BLaER1 treated with 17β-estradiol and CSF1 and Interleukin-3, amounts not matched to agents 10 nM and 100 nM (cell line): ENCODE data around the gene WDR82.
"Not testable (repeated sequence)": the region's sequence is repeated elsewhere in the genome, so short reads cannot be mapped to it uniquely, and the experiment has no call there.

Experiments used
- H3K27ac ChIP-seq, 11 experiments: shearing (Covaris generic); formaldehyde crosslinking; 2 replicates each; pipeline ENCODE4 v1.8.1; 2022
- H3K27me3 ChIP-seq, 11 experiments: shearing (Covaris generic); formaldehyde crosslinking; 2 replicates each; pipeline ENCODE4 v1.8.1; 2022
- H3K36me3 ChIP-seq, 11 experiments: shearing (Covaris generic); formaldehyde crosslinking; 2 replicates each; pipeline ENCODE4 v1.8.1; 2022
- H3K4me1 ChIP-seq, 10 experiments: shearing (Covaris generic); formaldehyde crosslinking; 2 replicates each; pipeline ENCODE4 v1.8.1; 2022
- H3K4me2 ChIP-seq, 11 experiments: shearing (Covaris generic); formaldehyde crosslinking; 2 replicates each; pipeline ENCODE4 v1.8.1; 2022
- H3K4me3 ChIP-seq, 10 experiments: shearing (Covaris generic); formaldehyde crosslinking; 2 replicates each; pipeline ENCODE4 v1.8.1; 2022
- H3K9ac ChIP-seq, 11 experiments: shearing (Covaris generic); formaldehyde crosslinking; 2 replicates each; pipeline ENCODE4 v1.8.1; 2022
- H3K9me3 ChIP-seq, 11 experiments: shearing (Covaris generic); formaldehyde crosslinking; replicated peaks in 1 of 11; 2 replicates each; pipeline ENCODE4 v1.8.1; 2022
- H4K20me1 ChIP-seq, 11 experiments: shearing (Covaris generic); formaldehyde crosslinking; 2 replicates each; pipeline ENCODE4 v1.8.1; 2022
- Cebpa-rat ChIP-seq, 11 experiments: shearing (Covaris generic); IDR thresholded peaks; 2 replicates each; pipeline ENCODE4 v1.8.1; 2022

WDR82 gene

GRCh38 chr3:52288674-52289073 is 10.2 kb upstream of the WDR82 start:
- Histone ChIP-seq H4K20me1 (peaks cover 0 to 38% (median 19%) of the 10 kb centered on the region in 11 experiments; a peak in 12 of 22 replicates), H3K4me1 (peaks cover 36 to 61% (median 48%) of the 10 kb centered on the region in 10 experiments), H3K4me2 (peak overlapping the region; percentile 82 to 96 (median 92)), H3K27ac (peak overlapping the region; percentile 94 to 100 (median 97); a peak in 20 of 22 replicates), H3K27me3 (no peaks in the 10 kb centered on the region), H3K4me3 (peak overlapping the region; percentile 65 to 86 (median 72)), H3K36me3 (peaks cover 18 to 39% (median 32%) of the 10 kb centered on the region in 11 experiments), H3K9ac (peak overlapping the region; percentile 91 to 99 (median 94)), H3K9me3 (no peaks in the 10 kb centered on the region)
- TF ChIP-seq Cebpa-rat (IDR thresholded peaks at IDR 0.05), result no peak

DNA sequence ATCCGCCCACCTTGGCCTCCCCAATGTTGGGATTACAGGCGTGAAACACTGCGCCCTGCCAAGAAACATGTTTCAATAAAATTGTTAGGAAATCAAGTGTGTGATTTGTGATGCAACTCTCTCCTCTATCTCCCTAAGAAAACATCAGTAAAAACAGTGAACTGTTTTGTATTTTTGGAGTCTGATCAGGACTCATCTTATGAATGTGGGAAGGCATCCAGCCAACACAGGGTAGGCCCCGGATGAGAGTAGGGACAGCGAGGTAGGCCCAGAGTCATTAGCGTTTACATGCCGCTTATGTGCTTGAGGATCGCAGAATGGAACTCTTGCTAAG is 8.3 kb upstream of the WDR82 start:
- Histone ChIP-seq H3K9ac (peak overlapping the region; percentile 91 to 99 (median 94)), H3K4me3 (peak overlapping the region; percentile 65 to 86 (median 72)), H3K27me3 (no peaks in the 10 kb centered on the region), H3K4me1 (peaks cover 46 to 66% (median 57%) of the 10 kb centered on the region in 10 experiments), H4K20me1 (peaks cover 0 to 20% (median 13%) of the 10 kb centered on the region in 11 experiments; a peak in 10 of 22 replicates), H3K27ac (peak overlapping the region; percentile 94 to 100 (median 97); a peak in 21 of 22 replicates), H3K4me2 (peak overlapping the region; percentile 82 to 95 (median 90)), H3K9me3 (no peaks in the 10 kb centered on the region), H3K36me3 (peaks cover 3 to 20% (median 12%) of the 10 kb centered on the region in 11 experiments; a peak in 21 of 22 replicates)
- no peak for TF ChIP-seq Cebpa-rat (IDR thresholded peaks at IDR 0.05)

DNA sequence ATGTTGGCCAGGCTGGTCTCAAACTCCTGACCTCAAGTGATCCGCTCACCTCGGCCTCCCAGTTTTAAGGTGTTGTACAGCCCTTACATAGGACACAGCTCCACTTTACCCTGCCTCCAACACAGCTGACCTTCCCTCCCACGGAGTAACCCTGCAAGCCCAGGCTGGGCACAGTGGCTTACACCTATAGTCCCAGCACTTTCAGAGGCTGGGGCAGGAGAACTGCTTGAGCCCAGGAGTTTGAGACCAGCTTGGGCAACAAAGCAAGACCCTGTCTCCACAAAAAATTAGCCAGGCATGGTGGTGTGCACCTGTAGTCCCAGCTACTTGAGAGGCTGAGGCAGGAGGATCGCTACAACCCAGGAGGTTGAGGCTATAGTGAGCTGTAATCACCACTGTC is 5.6 kb upstream of the WDR82 start:
- H3K4me3 ChIP-seq, H3K36me3 ChIP-seq, H3K9ac ChIP-seq, H4K20me1 ChIP-seq, H3K27me3 ChIP-seq, H3K9me3 ChIP-seq, H3K4me2 ChIP-seq, H3K27ac ChIP-seq: not testable (repeated sequence)
- peaks cover 43 to 52% (median 50%) of the 10 kb centered on the region in 10 experiments for H3K4me1 ChIP-seq

GRCh38 chr3:52283306-52283705 is 4.9 kb upstream of the WDR82 start:
- H3K9me3 ChIP-seq, result no peaks in the 10 kb centered on the region
- H3K4me1 ChIP-seq, result peaks cover 37 to 47% (median 45%) of the 10 kb centered on the region in 10 experiments
- no peaks in the 10 kb centered on the region for H4K20me1 ChIP-seq
- no peak for TF ChIP-seq Cebpa-rat (IDR thresholded peaks at IDR 0.05)
- no peak overlapping the region; a peak in 1 of 22 replicates for H3K9ac ChIP-seq
- no peak overlapping the region for H3K4me2 ChIP-seq
- no peak overlapping the region for H3K4me3 ChIP-seq
- H3K36me3 ChIP-seq, result peaks cover 0 to 8% (median 0%) of the 10 kb centered on the region in 11 experiments; a peak in 2 of 22 replicates
- no peaks in the 10 kb centered on the region for H3K27me3 ChIP-seq
- H3K27ac ChIP-seq, result peak overlapping the region in 1 of 11 experiments; percentile 20; a peak in 1 of 22 replicates

GRCh38 chr3:52281981-52282801 is 3.7 kb upstream of the WDR82 start:
- no peak overlapping the region for H3K27ac ChIP-seq
- H3K9me3 ChIP-seq, result no peaks in the 10 kb centered on the region
- no peaks in the 10 kb centered on the region for H3K27me3 ChIP-seq
- H4K20me1 ChIP-seq, result peaks cover 2 to 8% (median 6%) of the 10 kb centered on the region in 11 experiments; a peak in 16 of 22 replicates
- H3K9ac ChIP-seq, result no peak overlapping the region
- peaks cover 0 to 8% (median 0%) of the 10 kb centered on the region in 11 experiments; a peak in 4 of 22 replicates for H3K36me3 ChIP-seq
- H3K4me3 ChIP-seq, result no peak overlapping the region
- H3K4me1 ChIP-seq, result peaks cover 34 to 46% (median 43%) of the 10 kb centered on the region in 10 experiments
- peak overlapping the region in 8 of 11 experiments; percentile 0 to 54 (median 16); a peak in 7 of 22 replicates for H3K4me2 ChIP-seq
- no peak for TF ChIP-seq Cebpa-rat (IDR thresholded peaks at IDR 0.05)

DNA sequence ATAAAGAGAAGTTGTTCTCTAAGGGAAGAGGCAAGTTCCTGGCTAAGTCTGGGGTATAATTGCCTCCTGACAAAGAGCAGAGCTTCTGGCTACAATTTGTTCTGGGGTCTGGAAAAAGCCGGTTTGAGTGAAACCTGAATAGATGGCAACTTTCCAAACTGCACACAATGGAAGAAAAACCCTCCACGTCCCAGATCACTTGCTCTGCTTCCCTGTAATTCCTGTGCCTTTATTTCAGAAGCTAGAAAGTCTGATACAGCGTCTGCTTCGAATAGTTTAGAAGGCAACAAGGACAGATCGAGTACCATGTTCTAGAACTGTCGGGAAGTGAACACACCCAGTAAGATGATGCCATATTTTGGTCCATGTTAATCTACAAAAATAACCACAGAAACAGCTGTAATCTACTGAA is 1.6 kb upstream of the WDR82 start:
- Histone ChIP-seq H3K27ac (no peak overlapping the region), H3K9me3 (no peaks in the 10 kb centered on the region), H4K20me1 (peaks cover 23 to 30% (median 27%) of the 10 kb centered on the region in 11 experiments), H3K4me1 (peaks cover 41 to 51% (median 45%) of the 10 kb centered on the region in 10 experiments), H3K9ac (peak overlapping the region in 2 of 11 experiments; percentile 5 to 98; a peak in 2 of 22 replicates), H3K4me2 (peak overlapping the region; percentile 84 to 97 (median 90)), H3K36me3 (peaks cover 6 to 18% (median 13%) of the 10 kb centered on the region in 11 experiments; a peak in 18 of 22 replicates), H3K27me3 (no peaks in the 10 kb centered on the region), H3K4me3 (no peak overlapping the region)
- TF ChIP-seq Cebpa-rat (IDR thresholded peaks at IDR 0.05), result no peak

- peak overlapping the region in 5 of 11 experiments; percentile 95 to 100 (median 99); a peak in 5 of 22 replicates for H3K27ac ChIP-seq
- H3K9ac ChIP-seq, result peak overlapping the region in 9 of 11 experiments; percentile 98 to 100 (median 100); a peak in 9 of 22 replicates
- peaks cover 45 to 56% (median 50%) of the 10 kb centered on the region in 10 experiments for H3K4me1 ChIP-seq
- H3K9me3 ChIP-seq, result no peaks in the 10 kb centered on the region
- no peaks in the 10 kb centered on the region for H3K27me3 ChIP-seq
- H3K4me3 ChIP-seq, result peak overlapping the region in 7 of 10 experiments; percentile 72 to 94 (median 85); a peak in 9 of 20 replicates
- peaks cover 27 to 34% (median 31%) of the 10 kb centered on the region in 11 experiments for H4K20me1 ChIP-seq
- peak overlapping the region; percentile 84 to 97 (median 90) for H3K4me2 ChIP-seq
- TF ChIP-seq Cebpa-rat (IDR thresholded peaks at IDR 0.05), result no peak
- H3K36me3 ChIP-seq, result peaks cover 11 to 22% (median 17%) of the 10 kb centered on the region in 11 experiments
These were observed 1.1 kb upstream of the WDR82 start for GRCh38 chr3:52279596-52279995.

- Histone ChIP-seq H3K36me3 (peaks cover 25 to 38% (median 33%) of the 10 kb centered on the region in 11 experiments), H3K4me3 (peak overlapping the region; percentile 72 to 94 (median 82)), H4K20me1 (peaks cover 43 to 50% (median 47%) of the 10 kb centered on the region in 11 experiments), H3K4me1 (peaks cover 53 to 71% (median 63%) of the 10 kb centered on the region in 10 experiments), H3K4me2 (peak overlapping the region; percentile 82 to 99 (median 97)), H3K9ac (peak overlapping the region; percentile 98 to 100 (median 99)), H3K9me3 (no peaks in the 10 kb centered on the region), H3K27ac (peak overlapping the region; percentile 95 to 100 (median 99)), H3K27me3 (no peaks in the 10 kb centered on the region)
- TF ChIP-seq Cebpa-rat (IDR thresholded peaks at IDR 0.05), result no peak
These were observed 408 bp downstream of the WDR82 start for GRCh38 chr3:52277972-52278509.
